ENCODE results near the gene RAB35.

Gene RAB35

GRCh38 chr12:120138366-120138765 lies 21.8 kb upstream of the RAB35 start:
- TF ChIP-seq SIN3A (IDR thresholded peaks at IDR 0.05; ENCODE audit: borderline replicate concordance, insufficient read depth, low read length) (no peak), TAF1 (IDR thresholded peaks at IDR 0.05; ENCODE audit: borderline replicate concordance, insufficient read depth, low read length) (no peak)
- TF ChIP-seq, protein P1, sequence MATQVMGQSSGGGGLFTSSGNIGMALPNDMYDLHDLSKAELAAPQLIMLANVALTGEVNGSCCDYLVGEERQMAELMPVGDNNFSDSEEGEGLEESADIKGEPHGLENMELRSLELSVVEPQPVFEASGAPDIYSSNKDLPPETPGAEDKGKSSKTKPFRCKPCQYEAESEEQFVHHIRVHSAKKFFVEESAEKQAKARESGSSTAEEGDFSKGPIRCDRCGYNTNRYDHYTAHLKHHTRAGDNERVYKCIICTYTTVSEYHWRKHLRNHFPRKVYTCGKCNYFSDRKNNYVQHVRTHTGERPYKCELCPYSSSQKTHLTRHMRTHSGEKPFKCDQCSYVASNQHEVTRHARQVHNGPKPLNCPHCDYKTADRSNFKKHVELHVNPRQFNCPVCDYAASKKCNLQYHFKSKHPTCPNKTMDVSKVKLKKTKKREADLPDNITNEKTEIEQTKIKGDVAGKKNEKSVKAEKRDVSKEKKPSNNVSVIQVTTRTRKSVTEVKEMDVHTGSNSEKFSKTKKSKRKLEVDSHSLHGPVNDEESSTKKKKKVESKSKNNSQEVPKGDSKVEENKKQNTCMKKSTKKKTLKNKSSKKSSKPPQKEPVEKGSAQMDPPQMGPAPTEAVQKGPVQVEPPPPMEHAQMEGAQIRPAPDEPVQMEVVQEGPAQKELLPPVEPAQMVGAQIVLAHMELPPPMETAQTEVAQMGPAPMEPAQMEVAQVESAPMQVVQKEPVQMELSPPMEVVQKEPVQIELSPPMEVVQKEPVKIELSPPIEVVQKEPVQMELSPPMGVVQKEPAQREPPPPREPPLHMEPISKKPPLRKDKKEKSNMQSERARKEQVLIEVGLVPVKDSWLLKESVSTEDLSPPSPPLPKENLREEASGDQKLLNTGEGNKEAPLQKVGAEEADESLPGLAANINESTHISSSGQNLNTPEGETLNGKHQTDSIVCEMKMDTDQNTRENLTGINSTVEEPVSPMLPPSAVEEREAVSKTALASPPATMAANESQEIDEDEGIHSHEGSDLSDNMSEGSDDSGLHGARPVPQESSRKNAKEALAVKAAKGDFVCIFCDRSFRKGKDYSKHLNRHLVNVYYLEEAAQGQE (IDR thresholded peaks at IDR 0.05; ENCODE audit: insufficient read depth in 1 of 2, low read depth in 2 of 2, low read length in 2 of 2): no peak

DNA sequence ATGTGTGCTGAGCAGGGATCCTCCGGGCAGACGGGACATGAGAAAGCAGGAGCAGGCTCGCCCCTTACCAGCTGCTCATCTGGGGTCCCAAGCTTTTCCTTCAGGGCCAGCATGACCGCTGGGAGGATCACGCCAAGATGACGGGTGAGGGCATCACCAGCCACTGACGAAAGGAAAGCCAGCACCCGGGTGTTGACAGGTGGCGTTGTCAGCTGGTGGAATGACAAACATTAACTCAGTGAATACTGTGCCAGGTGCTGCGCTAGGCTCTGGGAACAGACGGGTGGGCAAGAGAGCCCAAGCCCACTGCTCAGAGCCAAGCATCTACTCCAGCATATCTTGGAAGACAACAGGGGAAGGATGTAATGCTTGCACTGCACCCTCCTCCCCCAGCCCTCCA lies 21.3 kb upstream of the RAB35 start:
- TF ChIP-seq SIN3A (IDR thresholded peaks at IDR 0.05; ENCODE audit: borderline replicate concordance, insufficient read depth, low read length): no peak
- no peak for TF ChIP-seq POLR2AphosphoS5 (IDR thresholded peaks at IDR 0.05; ENCODE audit: low read depth, low read length)
- TF ChIP-seq TAF1 (IDR thresholded peaks at IDR 0.05; ENCODE audit: borderline replicate concordance, insufficient read depth, low read length): no peak
- TF ChIP-seq, protein P1 (IDR thresholded peaks at IDR 0.05; ENCODE audit: insufficient read depth in 1 of 2, low read depth in 2 of 2, low read length in 2 of 2): no peak

GRCh38 chr12:120136093-120136770 lies 19.7 kb upstream of the RAB35 start:
- TF ChIP-seq POLR2AphosphoS5 (IDR thresholded peaks at IDR 0.05; ENCODE audit: low read depth, low read length): no peak
- no peak for TF ChIP-seq FOXP2 (optimal IDR thresholded peaks at IDR 0.05; ENCODE audit: borderline replicate concordance, extremely low read depth, extremely low read length, insufficient read depth)
- TF ChIP-seq TAF1 (IDR thresholded peaks at IDR 0.05; ENCODE audit: borderline replicate concordance, insufficient read depth, low read length): no peak
- no peak for TF ChIP-seq SIN3A (IDR thresholded peaks at IDR 0.05; ENCODE audit: borderline replicate concordance, insufficient read depth, low read length)
- TF ChIP-seq, protein P1 (IDR thresholded peaks at IDR 0.05; ENCODE audit: insufficient read depth in 1 of 2, low read depth in 2 of 2, low read length in 2 of 2): no peak

- TF ChIP-seq POLR2AphosphoS5 (IDR thresholded peaks at IDR 0.05; ENCODE audit: low read depth, low read length): no peak
- TF ChIP-seq, protein P1 (IDR thresholded peaks at IDR 0.05; ENCODE audit: insufficient read depth in 1 of 2, low read depth in 2 of 2, low read length in 2 of 2): no peak
- TF ChIP-seq SIN3A (IDR thresholded peaks at IDR 0.05; ENCODE audit: borderline replicate concordance, insufficient read depth, low read length): no peak
- no peak for TF ChIP-seq TAF1 (IDR thresholded peaks at IDR 0.05; ENCODE audit: borderline replicate concordance, insufficient read depth, low read length)
- TF ChIP-seq FOXP2 (optimal IDR thresholded peaks at IDR 0.05; ENCODE audit: borderline replicate concordance, extremely low read depth, extremely low read length, insufficient read depth): no peak
Measured at GRCh38 chr12:120134307-120134980, 17.9 kb upstream of the RAB35 start.

Measured in PFSK-1 (cell line).